Thoracic aorta (tissue), 2 donors: Measurements from ENCODE around the gene NEDD4L. TPM values are rescaled to one million over a fixed set of nuclear protein-coding genes. Genes with fewer than 3 reads are reported as not detected.

Experiments
- ATAC-seq: fragments of 150-250 bp; one replicate; pipeline ENCODE4 v1.8.0; 2017; ENCODE audit warnings: low read depth; ENCODE audit not compliant: insufficient number of reproducible peaks, low FRiP score
- DNase-seq: peaks from one replicate; pipeline ENCODE4 v3.0.0-alpha.2; 2020; ENCODE audit warnings: low spot score
- H3K27ac ChIP-seq, 2 donors: fragments of 200-600 bp; sonication (generic); 1 replicate in 1 of 2; 2 replicates in 1 of 2; pipeline ENCODE4 v1.5.1; 2016; ENCODE audit warnings: mild to moderate bottlenecking in 2 of 2, moderate library complexity in 2 of 2
- H3K27me3 ChIP-seq: fragments of 200-600 bp; sonication (generic); replicated peaks from 2 replicates; pipeline ENCODE4 v1.6.0; 2016; ENCODE audit warnings: mild to moderate bottlenecking; ENCODE audit not compliant: insufficient read depth
- H3K36me3 ChIP-seq: fragments of 200-600 bp; sonication (generic); one replicate; pipeline ENCODE4 v1.5.1; 2016
- H3K4me1 ChIP-seq, 2 donors: fragments of 200-600 bp; sonication (generic); 1 replicate in 1 of 2; 2 replicates in 1 of 2; pipeline versions ENCODE4 v1.5.1 to v1.6.0; 2016; ENCODE audit warnings: low read depth in 2 of 2, mild to moderate bottlenecking in 1 of 2; ENCODE audit not compliant: control insufficient read depth in 1 of 2
- H3K4me3 ChIP-seq: fragments of 200-600 bp; sonication (generic); 2 replicates; pipeline ENCODE4 v1.5.1; 2016; ENCODE audit warnings: mild to moderate bottlenecking
- H3K9me3 ChIP-seq: fragments of 200-600 bp; sonication (generic); 2 replicates; pipeline ENCODE4 v1.5.1; 2016
- total RNA-seq, 2 donors: library from RNA; depleted of rRNA; stranded (reverse); fragments of >200 nt; gene quantifications; one replicate each; pipeline versions ENCODE4 v1.1.0 to v1.2.3, GENCODE V29; 2016
- TF ChIP-seq, protein P1 (sequence below): fragments of 200-600 bp; sonication (generic); IDR thresholded peaks from one replicate; pipeline ENCODE4 v1.5.1; 2019; ENCODE audit warnings: antibody characterized with exemption

NEDD4L gene
- total RNA-seq, 2 donors from 2014 or later: 13.9 to 22.9 TPM

DNA sequence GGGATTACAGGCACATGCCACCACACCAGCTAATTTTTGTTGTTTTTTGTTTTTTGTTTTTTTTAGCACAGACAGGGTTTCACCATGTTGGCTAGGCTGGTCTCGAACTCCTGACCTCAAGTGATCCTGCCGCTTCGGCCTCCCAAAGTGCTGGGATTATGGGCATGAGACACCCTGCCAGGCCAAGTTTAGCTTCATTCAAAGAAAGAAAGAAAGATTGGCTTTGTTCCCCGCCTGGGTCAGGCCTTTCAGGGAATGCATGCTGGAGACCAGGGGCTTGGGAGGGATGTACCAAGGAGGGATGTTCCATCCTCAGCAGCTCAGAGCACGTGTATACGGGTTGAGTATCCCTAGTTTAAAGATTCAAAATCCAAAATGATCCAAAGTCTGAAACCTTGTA, 301.8 kb downstream of the NEDD4L start:
- Histone ChIP-seq H3K27ac (no peak overlapping the region), H3K36me3 (no peaks in the 10 kb centered on the region), H3K4me3 (no peak overlapping the region), H3K27me3 (no peaks in the 10 kb centered on the region), H3K9me3 (no peaks in the 10 kb centered on the region), H3K4me1 (no peaks in the 10 kb centered on the region)
- ATAC-seq: no peak
- DNase-seq: no peak
- TF ChIP-seq, protein P1, sequence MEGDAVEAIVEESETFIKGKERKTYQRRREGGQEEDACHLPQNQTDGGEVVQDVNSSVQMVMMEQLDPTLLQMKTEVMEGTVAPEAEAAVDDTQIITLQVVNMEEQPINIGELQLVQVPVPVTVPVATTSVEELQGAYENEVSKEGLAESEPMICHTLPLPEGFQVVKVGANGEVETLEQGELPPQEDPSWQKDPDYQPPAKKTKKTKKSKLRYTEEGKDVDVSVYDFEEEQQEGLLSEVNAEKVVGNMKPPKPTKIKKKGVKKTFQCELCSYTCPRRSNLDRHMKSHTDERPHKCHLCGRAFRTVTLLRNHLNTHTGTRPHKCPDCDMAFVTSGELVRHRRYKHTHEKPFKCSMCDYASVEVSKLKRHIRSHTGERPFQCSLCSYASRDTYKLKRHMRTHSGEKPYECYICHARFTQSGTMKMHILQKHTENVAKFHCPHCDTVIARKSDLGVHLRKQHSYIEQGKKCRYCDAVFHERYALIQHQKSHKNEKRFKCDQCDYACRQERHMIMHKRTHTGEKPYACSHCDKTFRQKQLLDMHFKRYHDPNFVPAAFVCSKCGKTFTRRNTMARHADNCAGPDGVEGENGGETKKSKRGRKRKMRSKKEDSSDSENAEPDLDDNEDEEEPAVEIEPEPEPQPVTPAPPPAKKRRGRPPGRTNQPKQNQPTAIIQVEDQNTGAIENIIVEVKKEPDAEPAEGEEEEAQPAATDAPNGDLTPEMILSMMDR: no peak

DNA sequence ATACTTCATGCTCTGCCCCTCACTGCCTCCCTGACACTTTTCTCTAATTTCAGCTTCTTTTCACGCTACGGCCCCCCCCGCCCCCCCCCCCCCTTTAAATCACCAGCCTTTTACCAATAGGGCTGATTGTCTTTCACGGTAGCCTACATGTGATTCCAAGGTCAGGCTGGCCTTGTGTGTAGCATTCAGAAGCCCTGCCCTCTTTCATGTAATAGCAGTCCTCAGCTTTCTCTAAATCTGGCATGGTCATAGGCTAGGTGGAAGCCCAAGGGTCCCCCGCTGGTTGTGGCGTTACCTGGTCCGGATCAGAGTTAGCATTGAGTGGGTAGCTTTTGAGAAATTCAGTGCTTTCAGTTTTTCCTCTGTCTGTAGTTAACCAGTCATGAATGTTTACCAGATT, 303.1 kb downstream of the NEDD4L start:
- TF ChIP-seq, protein P1: no peak
- no peaks in the 10 kb centered on the region for H3K9me3 ChIP-seq
- H3K4me1 ChIP-seq: no peaks in the 10 kb centered on the region
- H3K27ac ChIP-seq: no peak overlapping the region
- H3K36me3 ChIP-seq: no peaks in the 10 kb centered on the region
- no peaks in the 10 kb centered on the region for H3K27me3 ChIP-seq
- ATAC-seq (no peak), DNase-seq (no peak)
- H3K4me3 ChIP-seq: no peak overlapping the region

DNA sequence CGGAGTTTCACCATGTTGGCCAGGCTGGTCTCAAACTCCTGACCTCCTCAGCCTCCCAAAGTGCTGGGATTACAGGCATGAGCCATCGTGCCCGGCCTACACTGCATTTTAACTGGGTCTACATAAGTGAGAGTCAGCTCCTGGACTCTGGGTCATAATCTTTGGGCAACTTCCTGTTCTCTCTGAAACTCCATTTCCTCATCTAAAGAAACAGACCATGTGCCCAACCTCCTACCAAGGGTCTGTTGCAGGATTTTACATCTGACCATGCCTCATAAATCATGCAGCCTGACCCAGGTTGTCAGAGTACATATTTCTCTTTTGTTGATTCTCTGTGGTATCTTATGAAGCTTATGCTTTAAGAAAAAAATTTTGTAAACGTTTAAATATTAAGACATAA, 304.5 kb downstream of the NEDD4L start:
- H3K4me3 ChIP-seq: no peak overlapping the region
- H3K36me3 ChIP-seq: no peaks in the 10 kb centered on the region
- no peak overlapping the region for H3K27ac ChIP-seq
- ATAC-seq: no peak
- H3K4me1 ChIP-seq: no peaks in the 10 kb centered on the region
- H3K27me3 ChIP-seq: no peaks in the 10 kb centered on the region
- no peaks in the 10 kb centered on the region for H3K9me3 ChIP-seq
- TF ChIP-seq, protein P1: no peak
- no peak for DNase-seq

DNA sequence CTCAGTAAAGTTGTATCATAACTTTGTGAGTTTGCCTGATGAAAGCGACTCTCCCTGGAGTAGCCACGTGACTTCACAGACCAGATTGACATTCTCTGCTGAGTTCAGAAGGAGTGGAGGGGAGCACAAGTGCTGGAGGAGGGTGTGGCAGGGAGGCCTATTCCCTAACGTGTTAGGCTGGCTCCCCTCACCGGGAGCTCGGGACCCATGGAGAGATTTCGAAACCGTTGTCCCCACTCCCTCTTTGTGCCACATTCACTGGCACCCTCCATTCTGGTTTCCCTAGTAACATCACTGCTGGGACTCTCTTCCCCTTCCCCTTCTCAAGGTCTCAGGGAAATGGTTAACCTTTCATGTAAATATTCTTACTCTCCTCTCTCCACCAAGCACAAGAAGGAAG, 304.9 kb downstream of the NEDD4L start:
- Histone ChIP-seq H3K4me1 (no peaks in the 10 kb centered on the region), H3K36me3 (no peaks in the 10 kb centered on the region), H3K27ac (no peak overlapping the region), H3K9me3 (no peaks in the 10 kb centered on the region), H3K4me3 (no peak overlapping the region), H3K27me3 (no peaks in the 10 kb centered on the region)
- no peak for DNase-seq
- ATAC-seq: no peak
- TF ChIP-seq, protein P1: no peak

DNA sequence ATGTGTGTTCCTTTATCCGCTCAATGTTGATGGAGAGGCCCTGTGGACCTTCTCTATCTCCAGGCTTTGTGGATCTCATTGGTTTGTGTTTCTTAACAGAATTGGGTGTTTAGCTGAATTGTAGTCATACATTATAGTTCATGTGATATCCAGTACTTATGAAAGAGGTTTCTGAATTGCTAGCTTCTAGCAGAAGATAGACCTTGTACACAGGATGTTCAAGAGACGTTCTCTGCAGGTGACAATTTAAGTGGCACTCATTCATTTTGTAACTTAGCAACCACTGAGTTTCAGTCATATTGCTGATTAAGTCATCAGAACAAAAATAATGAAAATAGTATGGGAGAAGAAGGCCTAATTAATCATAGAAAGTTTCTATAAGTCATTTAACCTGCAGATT, 305.6 kb downstream of the NEDD4L start:
- Histone ChIP-seq H3K4me3 (no peak overlapping the region), H3K27ac (no peak overlapping the region), H3K36me3 (no peaks in the 10 kb centered on the region), H3K27me3 (no peaks in the 10 kb centered on the region), H3K4me1 (no peaks in the 10 kb centered on the region), H3K9me3 (no peaks in the 10 kb centered on the region)
- TF ChIP-seq, protein P1: no peak
- DNase-seq (no peak), ATAC-seq (no peak)
